Right lobe of liver (tissue), 4 donors: ENCODE data around the gene PHF12.

ENCODE experiments used
- POLR2A ChIP-seq: fragments of 450-650 bp; IDR thresholded peaks from one replicate; pipeline ENCODE4 v1.6.1; 2017; ENCODE audit warnings: antibody characterized with exemption, mild to moderate bottlenecking
- TF ChIP-seq, protein P1 (sequence below), 4 donors: fragments of 200-600 bp in 3 of 4; fragments of 450-650 bp in 1 of 4; IDR thresholded peaks; one replicate each; pipeline versions ENCODE4 v1.5.1 to v1.8.0; 2016 to 2022; ENCODE audit warnings: antibody characterized with exemption in 4 of 4, mild to moderate bottlenecking in 2 of 4
- donor health status: DM: no; HTN: no; CAD: no.
- donor health status: DM: no; HTN: no; CAD: no.
- donor health status: DM: no; HTN: yes; CAD: no.

DNA sequence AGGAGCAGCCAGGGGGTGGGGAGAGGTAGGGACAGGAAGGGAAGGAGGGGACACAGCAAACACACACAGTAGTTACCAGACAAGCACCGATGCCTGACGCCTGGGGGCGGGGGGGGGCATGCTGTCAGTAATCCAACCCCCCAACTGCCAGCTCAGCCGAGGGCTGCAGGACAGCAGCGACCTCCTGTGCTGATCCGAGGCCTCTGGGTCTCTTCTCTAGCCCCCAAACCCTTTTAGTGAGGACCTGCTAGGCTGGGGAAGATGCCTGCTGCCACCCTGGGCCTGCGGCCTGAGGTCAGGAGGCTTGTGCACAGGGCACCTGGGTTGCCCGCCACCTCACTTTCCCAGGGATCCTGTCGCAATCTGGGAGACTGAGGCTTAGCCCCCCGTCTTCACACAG, 65.4 kb downstream of the PHF12 start:
- TF ChIP-seq, protein P1, sequence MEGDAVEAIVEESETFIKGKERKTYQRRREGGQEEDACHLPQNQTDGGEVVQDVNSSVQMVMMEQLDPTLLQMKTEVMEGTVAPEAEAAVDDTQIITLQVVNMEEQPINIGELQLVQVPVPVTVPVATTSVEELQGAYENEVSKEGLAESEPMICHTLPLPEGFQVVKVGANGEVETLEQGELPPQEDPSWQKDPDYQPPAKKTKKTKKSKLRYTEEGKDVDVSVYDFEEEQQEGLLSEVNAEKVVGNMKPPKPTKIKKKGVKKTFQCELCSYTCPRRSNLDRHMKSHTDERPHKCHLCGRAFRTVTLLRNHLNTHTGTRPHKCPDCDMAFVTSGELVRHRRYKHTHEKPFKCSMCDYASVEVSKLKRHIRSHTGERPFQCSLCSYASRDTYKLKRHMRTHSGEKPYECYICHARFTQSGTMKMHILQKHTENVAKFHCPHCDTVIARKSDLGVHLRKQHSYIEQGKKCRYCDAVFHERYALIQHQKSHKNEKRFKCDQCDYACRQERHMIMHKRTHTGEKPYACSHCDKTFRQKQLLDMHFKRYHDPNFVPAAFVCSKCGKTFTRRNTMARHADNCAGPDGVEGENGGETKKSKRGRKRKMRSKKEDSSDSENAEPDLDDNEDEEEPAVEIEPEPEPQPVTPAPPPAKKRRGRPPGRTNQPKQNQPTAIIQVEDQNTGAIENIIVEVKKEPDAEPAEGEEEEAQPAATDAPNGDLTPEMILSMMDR (IDR thresholded peaks at IDR 0.05) = no peak
- no peak for TF ChIP-seq POLR2A
